HG03159 (cell line): ENCODE measurements around the gene RGPD5.
"Not testable (repeated sequence)": the region's sequence is repeated elsewhere in the genome, so short reads cannot be mapped to it uniquely, and the experiment has no call there.

Source experiments
- ATAC-seq: cut with Tn5 transposase; IDR thresholded peaks from one replicate; pipeline ENCODE4 v1.9.1; 2021; ENCODE audit warnings: mild to moderate bottlenecking, moderate library complexity; ENCODE audit not compliant: unreplicated experiment

RGPD5 gene

DNA sequence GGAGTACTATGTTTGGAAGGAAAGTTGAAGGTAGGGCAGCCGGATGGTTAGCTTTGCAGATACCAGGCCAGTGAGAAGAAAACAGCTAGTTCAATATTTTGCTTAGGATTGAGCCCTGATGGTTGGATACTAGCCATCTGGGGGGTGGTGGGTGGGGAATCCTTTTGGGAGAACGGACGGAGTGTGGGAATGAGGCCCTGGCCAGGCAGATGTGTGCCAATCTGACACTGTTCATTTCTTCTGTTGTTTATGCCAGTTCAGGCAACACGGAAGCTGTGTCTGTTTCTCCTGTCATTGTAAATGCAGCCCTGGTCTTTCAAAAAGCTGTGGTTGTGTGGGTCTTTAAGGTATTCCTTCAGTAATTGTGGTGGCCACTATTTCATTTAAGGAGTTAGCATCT is 96.9 kb downstream of the RGPD5 start:
- not testable (repeated sequence) for ATAC-seq

DNA sequence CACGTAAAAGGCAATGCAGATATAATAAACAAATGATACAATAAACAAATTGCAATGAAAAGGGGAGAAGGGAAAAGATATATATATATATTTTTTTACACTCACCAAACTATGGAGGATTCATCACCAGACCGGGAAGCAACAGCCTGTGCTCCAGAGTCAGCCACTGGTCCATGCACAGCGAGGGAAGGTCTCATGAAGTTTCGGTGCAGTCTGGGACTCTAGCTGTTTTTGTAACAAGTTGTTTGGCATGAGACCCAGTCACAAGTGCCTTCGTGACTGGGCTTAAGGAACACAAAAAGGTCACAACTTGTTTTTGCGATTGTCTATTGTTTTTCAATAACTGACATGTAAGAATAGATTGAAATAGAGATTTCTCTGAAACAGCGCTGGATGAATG is 99.6 kb downstream of the RGPD5 start:
- not testable (repeated sequence) for ATAC-seq

- not testable (repeated sequence) for ATAC-seq
Observed at GRCh38 chr2:109894141-109894540, 100.0 kb downstream of the RGPD5 start.

DNA sequence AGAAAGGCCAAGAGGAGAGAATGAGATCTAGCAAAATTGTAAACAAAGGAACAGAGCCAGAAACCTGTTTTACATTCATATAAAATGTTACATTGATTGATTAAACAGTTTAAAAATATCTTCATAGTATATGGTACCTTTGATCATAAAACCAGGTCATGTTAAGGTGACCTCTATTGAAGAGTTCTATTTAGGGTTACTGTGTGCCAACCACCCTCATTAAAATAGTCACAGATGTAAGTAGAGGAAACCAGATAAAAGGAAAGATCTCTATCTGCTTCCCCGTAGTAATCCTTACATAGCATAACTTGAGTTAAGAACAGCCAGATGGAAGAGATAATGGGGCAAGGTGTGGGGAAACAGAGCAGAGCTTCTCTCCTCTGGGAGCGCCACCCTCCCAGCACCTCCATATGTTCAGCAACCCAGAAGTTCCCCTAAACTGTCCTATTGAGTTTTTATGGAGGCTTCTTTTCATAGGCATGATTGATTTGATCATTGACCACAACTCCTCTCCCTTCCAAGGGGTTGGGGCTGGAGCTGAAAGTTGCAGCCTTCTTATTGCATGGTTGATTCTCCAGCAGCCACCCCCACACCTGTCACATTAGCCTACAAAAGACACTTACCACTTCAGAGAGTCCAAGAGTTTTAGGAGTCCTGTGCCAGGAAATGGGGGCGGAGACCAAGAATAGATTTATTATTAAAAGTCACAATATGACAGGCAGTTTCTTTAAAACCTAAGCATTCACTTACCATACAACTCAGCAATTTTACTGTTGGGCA is 101.2 kb downstream of the RGPD5 start:
- not testable (repeated sequence) for ATAC-seq

GRCh38 chr2:109896212-109896611 is 102.1 kb downstream of the RGPD5 start:
- peak; percentile 96 for ATAC-seq

DNA sequence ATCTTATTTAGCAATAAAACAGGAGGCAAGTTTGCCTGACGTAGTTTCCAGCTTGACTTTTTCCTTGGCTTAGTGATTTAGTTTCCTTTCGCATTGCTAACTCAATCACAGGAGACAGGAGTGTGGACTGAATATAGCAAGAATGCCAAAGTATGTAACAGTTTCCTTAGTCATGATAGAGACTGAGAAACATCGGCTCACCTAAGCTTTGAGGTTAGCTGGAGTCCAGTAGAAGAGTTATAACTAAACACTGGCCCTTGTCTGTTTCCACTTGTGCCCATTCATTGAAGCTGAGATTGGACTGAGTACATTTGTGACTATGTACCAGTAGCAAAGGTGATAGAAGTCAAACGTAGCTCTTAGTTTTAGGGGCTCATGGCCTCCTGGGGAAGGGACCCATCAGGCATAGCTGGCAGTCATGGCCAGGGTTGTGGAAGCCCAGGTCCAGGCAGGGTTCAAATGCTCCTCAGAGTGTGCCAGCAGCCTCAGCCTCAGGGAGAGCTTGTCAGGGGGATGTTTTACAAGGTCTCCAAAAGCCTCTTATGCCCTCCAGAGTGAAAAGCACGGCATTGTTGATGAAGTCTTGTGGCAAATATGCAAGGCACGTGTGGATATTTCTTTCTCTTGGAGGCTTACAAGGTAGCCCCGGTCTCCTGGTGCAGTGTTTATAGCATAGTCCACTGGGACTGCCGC is 103.8 kb downstream of the RGPD5 start:
- not testable (repeated sequence) for ATAC-seq

DNA sequence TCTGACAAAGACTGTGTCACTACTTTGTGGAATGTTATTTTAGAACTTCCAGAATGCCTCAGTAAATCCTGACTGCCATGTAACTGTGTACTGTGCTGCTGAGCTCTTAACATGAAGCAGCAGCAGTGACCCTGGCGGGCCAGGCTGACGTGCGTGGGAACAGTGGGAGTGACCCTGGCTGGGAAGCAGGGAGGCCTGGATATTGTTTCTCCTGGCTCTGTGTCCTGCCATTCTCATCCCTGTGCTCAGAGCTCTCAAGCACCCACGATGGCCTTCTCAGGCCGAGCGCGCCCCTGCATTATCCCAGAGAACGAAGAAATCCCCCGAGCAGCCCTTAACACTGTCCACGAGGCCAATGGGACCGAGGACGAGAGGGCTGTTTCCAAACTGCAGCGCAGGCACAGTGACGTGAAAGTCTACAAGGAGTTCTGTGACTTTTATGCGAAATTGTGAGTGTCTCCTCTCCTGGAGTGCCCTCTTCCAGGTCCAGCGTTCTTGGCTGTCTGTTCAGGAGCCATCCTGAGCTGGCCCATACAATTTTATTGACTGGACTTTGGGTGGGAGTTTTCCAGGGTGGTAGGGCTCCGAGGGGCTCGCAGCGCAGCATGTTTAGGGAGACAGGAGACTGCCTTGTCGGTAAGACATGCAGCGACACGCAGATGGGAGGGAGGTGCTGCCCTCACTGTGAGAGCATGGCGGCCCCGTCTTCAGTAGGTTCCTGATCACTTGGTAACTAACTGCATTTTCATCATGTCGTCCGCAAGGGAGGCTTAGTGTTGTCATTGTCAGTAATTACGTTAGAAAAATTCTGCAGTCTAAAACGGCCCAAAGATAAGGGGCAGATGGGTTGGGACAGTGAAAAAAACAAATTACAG is 104.6 kb downstream of the RGPD5 start, which contains the start of gene LIMS3:
Gene LIMS3 (plus strand): TSS at position 227 of the 875 bp plus-strand sequence. CDS start 41 bp downstream, at position 268.
- not testable (repeated sequence) for ATAC-seq

DNA sequence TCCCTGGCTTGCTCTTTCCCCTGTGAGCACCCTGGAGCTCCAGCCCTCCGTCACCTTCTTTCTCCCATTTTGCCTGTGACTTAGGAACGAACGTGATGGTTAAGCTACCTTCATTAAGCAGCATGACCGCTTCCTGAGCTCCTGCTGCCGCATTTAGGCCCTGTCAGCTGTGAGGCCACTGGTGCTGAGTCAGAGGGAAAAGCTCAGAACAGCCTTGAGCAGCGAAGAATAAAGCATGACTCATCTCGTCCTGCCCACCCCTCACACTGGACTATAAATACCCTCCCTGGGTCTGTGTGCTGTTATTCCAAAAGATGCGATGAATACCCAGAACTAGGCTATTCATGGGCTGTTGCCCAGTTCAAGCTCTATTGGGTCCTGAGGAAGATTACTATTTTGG is 111.7 kb downstream of the RGPD5 start:
- peak; percentile 76 for ATAC-seq
